Measurements from ENCODE around the gene CCDC157. TPM values are rescaled to one million over a fixed set of nuclear protein-coding genes. Genes with fewer than 3 reads are reported as not detected.

The CCDC157 gene
- total RNA-seq, 1 experiment from 2014 or later: 1.1 TPM

DNA sequence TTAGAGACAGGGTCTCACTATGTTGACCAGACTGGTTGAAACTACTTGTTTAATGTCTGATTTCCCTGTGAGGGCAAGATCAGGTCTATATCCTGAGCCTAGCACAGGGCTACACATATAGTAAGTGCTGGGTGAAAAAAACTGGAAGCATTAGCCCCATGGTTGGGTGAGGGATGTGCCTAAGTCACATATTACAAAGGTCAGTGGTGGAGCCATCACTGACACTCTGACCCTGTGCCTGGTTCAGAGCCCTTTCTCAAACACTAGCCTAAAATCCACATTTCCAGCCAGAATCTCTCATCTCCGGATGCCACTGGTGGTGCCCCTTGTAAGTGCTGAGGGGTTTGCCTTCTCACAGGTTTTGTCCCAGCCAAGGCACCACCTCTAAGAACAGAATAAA is 39.0 kb upstream of the CCDC157 start:
- Mint-ChIP-seq H3K27ac (ENCODE audit: low read depth, unreplicated experiment) (no peak overlapping the region), H3K27me3 (ENCODE audit: insufficient read depth, unreplicated experiment) (no peaks in the 10 kb centered on the region), H3K36me3 (ENCODE audit: insufficient read depth, unreplicated experiment) (peaks cover 4% of the 10 kb centered on the region), H3K9me3 (ENCODE audit: unreplicated experiment) (no peaks in the 10 kb centered on the region), H3K4me3 (ENCODE audit: unreplicated experiment) (no peak overlapping the region), H3K4me1 (ENCODE audit: insufficient read depth, unreplicated experiment) (peaks cover 22% of the 10 kb centered on the region)
- no TSS peak for BruUV-seq (replicated peaks)
- intact Hi-C loops (cut with micrococcal nuclease): no loop called here
- DNase-seq (ENCODE audit: unreplicated experiment): no peak
- TF ChIP-seq, protein P1, sequence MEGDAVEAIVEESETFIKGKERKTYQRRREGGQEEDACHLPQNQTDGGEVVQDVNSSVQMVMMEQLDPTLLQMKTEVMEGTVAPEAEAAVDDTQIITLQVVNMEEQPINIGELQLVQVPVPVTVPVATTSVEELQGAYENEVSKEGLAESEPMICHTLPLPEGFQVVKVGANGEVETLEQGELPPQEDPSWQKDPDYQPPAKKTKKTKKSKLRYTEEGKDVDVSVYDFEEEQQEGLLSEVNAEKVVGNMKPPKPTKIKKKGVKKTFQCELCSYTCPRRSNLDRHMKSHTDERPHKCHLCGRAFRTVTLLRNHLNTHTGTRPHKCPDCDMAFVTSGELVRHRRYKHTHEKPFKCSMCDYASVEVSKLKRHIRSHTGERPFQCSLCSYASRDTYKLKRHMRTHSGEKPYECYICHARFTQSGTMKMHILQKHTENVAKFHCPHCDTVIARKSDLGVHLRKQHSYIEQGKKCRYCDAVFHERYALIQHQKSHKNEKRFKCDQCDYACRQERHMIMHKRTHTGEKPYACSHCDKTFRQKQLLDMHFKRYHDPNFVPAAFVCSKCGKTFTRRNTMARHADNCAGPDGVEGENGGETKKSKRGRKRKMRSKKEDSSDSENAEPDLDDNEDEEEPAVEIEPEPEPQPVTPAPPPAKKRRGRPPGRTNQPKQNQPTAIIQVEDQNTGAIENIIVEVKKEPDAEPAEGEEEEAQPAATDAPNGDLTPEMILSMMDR (IDR thresholded peaks at IDR 0.05; ENCODE audit: unreplicated experiment): no peak
- POLR2A ChIA-PET: interaction anchor here (1.4 kb wide), 1 partner anchor 10 kb away, joined by 7 read pairs; the partner anchor contains the start of gene TBC1D10A
- CTCF ChIA-PET: interaction anchor here (0.7 to 2.0 kb wide), 4 partner anchors 9 to 113 kb away, joined by 3 to 7 read pairs (median 4); partner anchors contain the start of gene TBC1D10A

- intact Hi-C loops (cut with micrococcal nuclease): no loop called here
- POLR2A ChIA-PET: no interaction called here
- peaks cover 14% of the 10 kb centered on the region for H3K4me1 Mint-ChIP-seq (ENCODE audit: insufficient read depth, unreplicated experiment)
- H3K36me3 Mint-ChIP-seq (ENCODE audit: insufficient read depth, unreplicated experiment): peaks cover 4% of the 10 kb centered on the region
- H3K9me3 Mint-ChIP-seq (ENCODE audit: unreplicated experiment): no peaks in the 10 kb centered on the region
- no peak for DNase-seq (ENCODE audit: unreplicated experiment)
- no peak overlapping the region for H3K27ac Mint-ChIP-seq (ENCODE audit: low read depth, unreplicated experiment)
- H3K27me3 Mint-ChIP-seq (ENCODE audit: insufficient read depth, unreplicated experiment): no peaks in the 10 kb centered on the region
- BruUV-seq (replicated peaks): no TSS peak
- TF ChIP-seq, protein P1 (IDR thresholded peaks at IDR 0.05; ENCODE audit: unreplicated experiment): no peak
- CTCF ChIA-PET: interaction anchor here (0.7 to 2.0 kb wide), 4 partner anchors 8 to 211 kb away, joined by 3 to 7 read pairs (median 4); partner anchors contain the start of gene TBC1D10A
- no peak overlapping the region for H3K4me3 Mint-ChIP-seq (ENCODE audit: unreplicated experiment)
Measured at GRCh38 chr22:30318799-30319419, 37.9 kb upstream of the CCDC157 start.

- CTCF ChIA-PET: interaction anchor here (0.9 kb wide), 1 partner anchor 57 kb away, joined by 3 read pairs; no protein-coding TSS in a partner anchor
- Mint-ChIP-seq H3K9me3 (ENCODE audit: unreplicated experiment) (no peaks in the 10 kb centered on the region), H3K4me3 (ENCODE audit: unreplicated experiment) (no peak overlapping the region), H3K4me1 (ENCODE audit: insufficient read depth, unreplicated experiment) (peaks cover 15% of the 10 kb centered on the region), H3K36me3 (ENCODE audit: insufficient read depth, unreplicated experiment) (peaks cover 4% of the 10 kb centered on the region), H3K27me3 (ENCODE audit: insufficient read depth, unreplicated experiment) (no peaks in the 10 kb centered on the region), H3K27ac (ENCODE audit: low read depth, unreplicated experiment) (no peak overlapping the region)
- POLR2A ChIA-PET: interaction anchor here (1.7 kb wide), 1 partner anchor 31 kb away, joined by 3 read pairs; the partner anchor contains the start of gene CASTOR1
- TF ChIP-seq, protein P1 (IDR thresholded peaks at IDR 0.05; ENCODE audit: unreplicated experiment): no peak
- DNase-seq (ENCODE audit: unreplicated experiment): no peak
- intact Hi-C loops (cut with micrococcal nuclease): no loop called here
- no TSS peak for BruUV-seq (replicated peaks)
Measured at GRCh38 chr22:30320021-30320556, 36.7 kb upstream of the CCDC157 start.

DNA sequence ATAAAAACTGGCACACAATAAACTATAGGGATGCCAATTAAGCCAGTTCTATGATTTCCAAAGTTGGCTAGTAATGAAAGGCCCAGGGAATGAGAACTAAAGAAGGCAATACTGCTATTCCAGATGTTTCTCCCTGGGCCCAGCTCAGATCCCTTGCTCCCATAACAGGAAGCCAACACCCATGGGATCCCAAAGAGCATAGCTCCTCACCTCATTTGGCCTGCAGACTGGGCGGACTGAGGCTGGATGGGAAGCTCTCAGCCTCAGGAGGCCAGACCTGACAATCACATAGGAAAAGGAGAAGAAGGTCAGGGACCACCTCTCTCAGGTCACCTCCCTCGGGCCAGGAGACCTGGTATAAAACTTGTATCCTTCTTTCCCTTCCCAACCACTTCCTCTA is 35.3 kb upstream of the CCDC157 start:
- DNase-seq (ENCODE audit: unreplicated experiment): no peak
- Mint-ChIP-seq H3K36me3 (ENCODE audit: insufficient read depth, unreplicated experiment) (peaks cover 4% of the 10 kb centered on the region), H3K27me3 (ENCODE audit: insufficient read depth, unreplicated experiment) (no peaks in the 10 kb centered on the region), H3K9me3 (ENCODE audit: unreplicated experiment) (no peaks in the 10 kb centered on the region), H3K4me1 (ENCODE audit: insufficient read depth, unreplicated experiment) (peaks cover 23% of the 10 kb centered on the region), H3K4me3 (ENCODE audit: unreplicated experiment) (no peak overlapping the region), H3K27ac (ENCODE audit: low read depth, unreplicated experiment) (no peak overlapping the region)
- BruUV-seq (replicated peaks): no TSS peak
- ChIA-PET CTCF (interaction anchor here (0.6 to 3.5 kb wide), 2 partner anchors 34 to 66 kb away, joined by 5 to 12 read pairs; no protein-coding TSS in a partner anchor), POLR2A (interaction anchor here (0.7 to 1.7 kb wide), 2 partner anchors 32 to 63 kb away, joined by 3 read pairs; partner anchors contain the start of gene CASTOR1)
- TF ChIP-seq, protein P1 (IDR thresholded peaks at IDR 0.05; ENCODE audit: unreplicated experiment): no peak
- intact Hi-C loops (cut with micrococcal nuclease): no loop called here
